ENCODE measurements around the gene TAC4.
"Not testable (repeated sequence)": the region's sequence is repeated elsewhere in the genome, so short reads cannot be mapped to it uniquely, and the experiment has no call there.

The TAC4 gene

GRCh38 chr17:49842371-49842770 lies 5.5 kb downstream of the TAC4 start:
- DNase-seq (ENCODE audit: low spot score): no peak

DNA sequence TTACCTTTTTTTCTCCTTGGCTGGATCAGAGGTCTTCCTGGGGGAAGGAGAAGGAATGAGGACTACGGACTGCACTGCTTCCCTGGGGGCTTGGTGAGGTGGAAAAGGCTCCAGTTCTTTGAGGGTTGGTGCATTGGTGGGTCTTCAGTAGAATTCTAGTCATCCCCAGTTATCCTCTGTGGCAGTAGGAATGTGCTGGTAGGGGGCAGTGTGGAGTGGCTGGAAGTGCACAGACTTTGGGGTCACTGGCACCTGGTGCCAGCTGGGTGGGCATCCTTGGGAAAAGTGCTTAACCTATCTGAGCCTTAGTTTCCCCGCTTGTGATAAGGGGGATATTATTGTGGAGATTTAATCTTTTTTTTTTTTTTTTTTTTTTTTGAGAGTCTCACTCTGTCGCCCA lies 6.3 kb downstream of the TAC4 start:
- DNase-seq (ENCODE audit: low spot score): no peak

DNA sequence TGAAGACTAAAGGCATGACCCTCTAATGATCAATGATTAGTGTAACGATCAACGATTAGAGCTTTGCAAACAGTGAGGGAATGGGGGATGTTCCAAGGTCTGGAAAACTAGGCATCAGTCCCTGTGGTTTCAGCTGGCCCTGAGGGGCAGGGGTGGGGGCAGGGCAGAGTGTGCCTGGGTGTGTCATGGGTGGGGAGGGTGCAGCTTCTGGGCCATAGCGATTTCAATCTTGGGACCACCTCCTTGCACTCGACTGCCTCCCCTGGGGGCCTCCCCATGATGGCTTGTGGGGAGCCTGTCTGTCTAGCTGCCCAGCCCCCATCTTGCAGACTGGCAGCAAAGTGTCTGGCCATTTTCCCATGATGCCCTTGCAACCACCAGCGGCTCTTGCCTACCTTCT lies 8.4 kb downstream of the TAC4 start:
- no peak for DNase-seq (ENCODE audit: low spot score)

DNA sequence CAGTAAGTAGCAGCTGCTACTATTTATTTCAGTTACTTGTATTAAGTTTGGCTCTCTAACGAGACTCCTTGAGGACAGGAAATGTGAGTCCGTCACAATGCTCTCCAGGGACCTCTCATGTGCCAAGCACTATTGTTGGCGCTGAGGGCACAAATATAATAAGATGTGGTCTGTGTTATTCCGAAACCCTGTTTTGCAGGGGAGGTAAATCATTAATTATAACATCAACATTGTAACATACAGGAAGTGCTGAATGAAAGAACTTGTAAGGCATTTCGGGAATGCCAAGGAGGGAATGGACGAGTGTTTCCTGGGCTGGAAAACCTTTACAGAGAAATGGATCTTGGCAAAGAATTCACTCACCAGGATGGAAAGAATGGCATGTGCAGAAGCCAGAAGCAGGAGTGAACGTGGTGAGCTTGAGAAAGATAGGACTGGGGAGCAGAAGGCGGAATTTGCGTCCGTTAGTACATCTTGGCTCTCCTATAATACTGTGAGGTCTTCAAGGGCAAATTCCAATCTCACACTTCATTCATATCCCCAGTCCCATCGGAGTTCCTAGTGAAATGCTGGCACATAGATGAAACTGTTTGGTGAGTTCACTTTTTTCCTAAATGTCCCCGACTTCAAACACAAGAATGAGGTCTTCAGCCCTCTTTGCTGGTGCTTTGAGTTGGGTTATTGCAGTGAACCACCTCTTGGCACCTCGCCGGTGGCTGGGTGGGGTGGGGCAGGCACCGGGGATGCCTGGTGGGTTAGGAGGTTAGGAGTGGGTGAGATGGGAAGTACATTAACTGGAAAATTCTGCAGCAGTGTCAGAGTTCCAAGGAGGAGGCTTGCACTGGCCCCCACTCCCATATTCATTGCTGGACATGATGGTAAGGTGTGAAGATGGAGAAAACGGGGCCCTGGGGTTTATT lies 11.5 kb downstream of the TAC4 start:
- no peak for DNase-seq (ENCODE audit: low spot score)

GRCh38 chr17:49835472-49835871 lies 12.4 kb downstream of the TAC4 start:
- DNase-seq (ENCODE audit: low spot score): no peak

DNA sequence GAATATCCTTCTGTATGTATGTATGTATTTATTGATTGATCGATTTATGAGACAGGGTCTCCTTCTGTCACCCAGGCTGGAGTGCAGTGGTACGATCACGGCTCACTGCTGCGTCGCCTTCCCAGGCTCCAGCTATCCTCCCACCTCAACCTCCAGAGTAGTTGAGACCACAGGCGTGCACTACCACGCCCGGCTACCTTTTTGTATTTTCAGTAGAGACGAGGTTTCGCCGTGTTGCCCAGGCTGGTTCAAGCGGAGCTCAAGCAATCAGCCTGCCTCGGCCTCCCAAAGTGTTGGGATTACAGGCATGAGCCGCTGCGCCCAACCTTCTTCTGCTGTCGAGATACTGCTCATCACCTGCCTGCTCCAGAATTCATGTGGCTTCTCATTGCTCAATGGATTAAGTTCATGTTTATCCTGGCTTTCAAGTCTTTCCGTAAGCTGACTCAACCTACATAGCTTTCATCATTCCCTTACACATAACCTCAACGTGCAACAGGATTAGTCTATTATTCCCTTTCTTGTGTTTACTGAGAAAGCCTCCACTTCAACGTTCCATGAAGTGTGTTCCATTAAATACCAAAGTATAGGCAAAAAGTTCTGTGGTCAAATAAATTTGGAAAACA lies 13.6 kb downstream of the TAC4 start:
- DNase-seq (ENCODE audit: low spot score): no peak

- no peak for DNase-seq (ENCODE audit: low spot score)
These were observed 14.8 kb downstream of the TAC4 start for GRCh38 chr17:49832840-49833599.

DNA sequence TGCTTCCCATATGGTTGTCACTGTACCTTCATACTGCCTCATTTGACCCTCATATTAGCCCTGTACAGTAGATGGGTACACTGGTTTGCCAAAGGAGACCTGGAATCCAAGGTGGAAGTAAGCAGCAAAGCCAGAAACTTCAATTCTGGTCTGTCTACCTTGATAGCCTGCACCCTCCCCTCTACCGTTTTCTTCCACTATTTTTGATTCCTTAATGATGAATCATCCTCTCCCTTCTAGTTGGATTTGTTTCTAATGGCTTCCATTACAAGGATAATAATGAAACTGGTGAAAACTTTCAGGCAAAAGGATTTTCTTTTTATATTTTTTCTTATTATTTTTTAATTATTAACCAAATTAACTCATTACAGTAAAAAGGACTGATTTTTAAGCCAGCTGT lies 17.3 kb downstream of the TAC4 start:
- DNase-seq (ENCODE audit: low spot score): no peak

DNA sequence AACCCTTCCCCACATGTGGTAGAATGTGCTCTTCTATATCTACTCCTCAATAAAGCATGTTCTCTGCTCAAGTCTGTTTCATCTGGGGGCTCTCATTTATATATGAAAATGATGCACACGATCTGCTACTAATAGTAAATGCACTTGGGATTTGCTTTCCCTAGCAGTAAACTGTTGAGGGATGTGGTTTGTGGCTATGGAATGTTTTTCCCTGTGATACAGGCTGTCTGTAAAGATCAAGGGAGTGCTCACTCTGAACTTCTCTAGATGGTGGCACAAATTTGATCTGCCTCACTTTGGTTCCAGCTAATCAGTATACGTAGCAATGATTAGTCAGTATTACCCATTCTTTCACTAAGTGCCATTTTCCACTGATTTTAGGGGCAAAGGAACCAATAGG lies 18.8 kb downstream of the TAC4 start:
- DNase-seq (ENCODE audit: low spot score): no peak

DNA sequence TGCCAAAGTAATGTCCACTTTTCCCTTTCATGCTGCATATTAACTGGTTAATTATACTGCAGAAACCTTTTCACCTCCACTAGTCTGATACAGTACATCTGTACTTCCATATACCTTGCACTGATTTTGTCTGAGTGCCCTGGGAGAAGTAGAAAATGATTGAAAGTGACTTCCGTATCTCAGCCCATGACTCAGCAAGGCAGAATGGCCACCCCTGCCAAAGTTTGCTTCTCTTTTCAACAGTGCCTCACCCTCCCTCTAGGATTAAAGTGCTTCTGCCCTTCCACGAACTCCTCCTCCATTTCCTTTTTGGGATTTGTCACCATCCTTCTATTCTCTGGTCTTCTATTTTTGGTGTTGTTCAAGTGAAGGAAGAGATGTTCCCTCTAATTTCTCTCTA lies 19.5 kb downstream of the TAC4 start:
- not testable (repeated sequence) for DNase-seq (ENCODE audit: low spot score)

GRCh38 chr17:49825645-49826044 lies 22.2 kb downstream of the TAC4 start:
- no peak for DNase-seq (ENCODE audit: low spot score)

- DNase-seq (ENCODE audit: low spot score): no peak
These were observed 24.3 kb downstream of the TAC4 start for GRCh38 chr17:49823614-49824013.

DNA sequence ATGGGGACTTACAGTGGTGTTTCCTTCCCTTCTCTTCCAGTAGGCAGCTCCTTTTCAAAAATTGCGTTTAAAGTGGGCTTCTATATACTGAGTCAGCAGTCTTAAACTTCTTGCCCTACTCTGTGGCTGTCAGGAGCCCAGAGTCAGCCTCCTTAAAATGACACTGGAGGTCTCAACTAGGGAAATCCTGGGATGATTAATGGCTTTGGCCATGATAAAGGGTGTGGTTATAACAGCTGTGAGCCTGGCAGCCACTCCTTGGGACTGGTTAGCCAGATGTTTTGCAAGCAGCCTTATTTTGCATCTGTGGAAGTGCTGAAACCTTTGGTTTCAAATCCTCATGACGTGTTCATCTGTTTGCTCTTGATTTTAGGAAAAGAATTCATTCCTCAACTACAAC lies 25.0 kb downstream of the TAC4 start:
- no peak for DNase-seq (ENCODE audit: low spot score)

- no peak for DNase-seq (ENCODE audit: low spot score)
These were observed 26.0 kb downstream of the TAC4 start for GRCh38 chr17:49821916-49822315.

DNA sequence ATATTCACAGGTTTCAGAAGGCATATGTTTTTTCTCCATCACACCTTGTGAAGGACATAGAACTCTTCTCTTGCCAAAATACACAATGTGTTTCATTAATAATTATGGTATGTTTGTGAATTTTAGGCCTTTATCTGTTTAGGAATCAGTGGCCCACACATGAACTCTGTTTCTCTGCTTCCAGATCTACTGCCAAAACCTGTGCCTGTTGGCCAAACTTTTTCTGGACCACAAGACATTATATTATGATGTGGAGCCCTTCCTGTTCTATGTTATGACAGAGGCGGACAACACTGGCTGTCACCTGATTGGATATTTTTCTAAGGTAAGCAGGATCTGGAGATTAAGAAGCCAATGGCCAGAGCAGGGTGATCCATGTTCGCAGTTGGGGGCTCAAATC lies 26.4 kb downstream of the TAC4 start:
- DNase-seq (ENCODE audit: low spot score): no peak

- DNase-seq (ENCODE audit: low spot score): no peak
These were observed 27.1 kb downstream of the TAC4 start for GRCh38 chr17:49820773-49821172.

- no peak for DNase-seq (ENCODE audit: low spot score)
These were observed 28.2 kb downstream of the TAC4 start for GRCh38 chr17:49819651-49820050.

DNA sequence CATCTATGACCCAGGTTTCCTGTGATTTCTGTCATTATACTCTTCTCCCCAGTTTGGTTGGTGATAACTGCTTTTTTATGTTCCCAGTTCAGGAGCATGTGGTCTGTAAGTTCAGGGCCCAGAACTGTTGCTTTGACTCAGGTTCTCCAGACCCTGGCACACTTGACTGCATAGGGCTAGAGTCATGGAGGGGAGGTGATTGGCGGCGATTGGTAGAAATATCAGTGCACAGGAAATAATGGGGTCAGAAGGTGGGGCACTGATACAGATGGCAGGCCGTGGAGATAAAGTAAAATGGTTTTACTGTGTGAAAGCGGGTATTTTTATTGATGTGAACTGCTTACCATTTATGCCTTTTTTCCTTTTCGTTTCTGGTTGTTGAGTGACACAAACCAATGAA lies 28.7 kb downstream of the TAC4 start:
- DNase-seq (ENCODE audit: low spot score): no peak

DNA sequence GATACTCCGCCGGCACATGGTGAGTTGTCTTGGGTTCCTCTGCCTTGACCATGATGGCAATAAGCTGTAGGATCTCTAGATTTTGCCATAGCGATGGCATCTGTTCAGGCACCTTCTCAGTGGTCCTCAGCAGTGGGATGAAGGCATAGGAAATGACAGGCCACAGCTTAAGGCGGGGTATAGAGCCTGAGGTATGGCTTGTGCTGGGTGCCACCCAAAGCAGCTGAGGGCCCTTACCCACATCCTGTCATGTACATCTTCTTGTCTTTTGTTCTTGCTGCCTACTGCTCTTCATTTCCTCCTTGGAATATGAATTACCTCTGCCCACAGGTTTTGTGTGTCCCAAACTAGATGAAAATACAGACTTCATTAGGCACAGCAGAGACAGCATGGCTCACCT lies 29.9 kb downstream of the TAC4 start:
- DNase-seq (ENCODE audit: low spot score): no peak

- DNase-seq (ENCODE audit: low spot score): no peak
These were observed 32.0 kb downstream of the TAC4 start for GRCh38 chr17:49815761-49816281.

DNA sequence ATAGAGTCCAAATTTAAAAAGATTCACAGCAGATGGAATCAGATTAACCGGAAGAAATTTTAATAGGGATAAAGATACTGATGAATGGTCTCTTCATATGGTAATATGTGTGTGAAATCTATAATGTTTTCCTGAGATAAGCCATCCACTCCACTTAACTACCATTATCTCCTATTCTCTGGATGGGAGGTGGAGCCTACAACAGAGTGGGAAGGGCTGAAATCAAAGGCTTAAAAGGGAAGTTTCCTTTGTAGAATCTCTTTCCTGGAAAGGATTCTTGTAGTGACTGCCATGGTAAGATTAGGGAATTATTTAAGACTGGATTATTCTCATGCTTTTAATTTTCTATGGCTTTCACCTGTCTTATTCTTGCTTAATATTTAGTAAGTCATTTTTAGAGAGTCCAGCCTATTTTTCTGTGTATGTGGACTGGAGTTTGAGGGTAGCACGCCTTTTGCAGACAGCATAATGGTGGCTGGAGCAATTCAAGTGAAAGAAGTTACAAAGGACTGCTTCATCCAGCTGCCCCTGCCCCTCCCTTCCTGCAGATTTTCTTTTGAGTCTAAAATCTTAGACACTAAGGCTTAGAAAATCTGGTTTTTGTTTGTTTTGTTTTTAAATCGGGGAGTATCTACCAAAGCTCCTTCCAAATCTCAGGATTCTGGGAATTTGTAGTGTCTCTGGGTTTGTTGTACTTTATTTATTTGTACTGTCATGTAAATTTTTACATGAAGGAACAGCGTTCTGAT lies 32.9 kb downstream of the TAC4 start:
- no peak for DNase-seq (ENCODE audit: low spot score)

- DNase-seq (ENCODE audit: low spot score): no peak
These were observed 38.8 kb downstream of the TAC4 start for GRCh38 chr17:49809056-49809455.
